NCI-H128 (cell line): ENCODE results near the gene PTGES.
"Not testable (repeated sequence)": the region's sequence is repeated elsewhere in the genome, so short reads cannot be mapped to it uniquely, and the experiment has no call there.

ENCODE experiments used
- DNase-seq: peaks from one replicate; lab custom pipeline; 2025; ENCODE audit not compliant: unreplicated experiment; lab: John Stamatoyannopoulos, UW

PTGES gene, protein sequence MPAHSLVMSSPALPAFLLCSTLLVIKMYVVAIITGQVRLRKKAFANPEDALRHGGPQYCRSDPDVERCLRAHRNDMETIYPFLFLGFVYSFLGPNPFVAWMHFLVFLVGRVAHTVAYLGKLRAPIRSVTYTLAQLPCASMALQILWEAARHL

DNA sequence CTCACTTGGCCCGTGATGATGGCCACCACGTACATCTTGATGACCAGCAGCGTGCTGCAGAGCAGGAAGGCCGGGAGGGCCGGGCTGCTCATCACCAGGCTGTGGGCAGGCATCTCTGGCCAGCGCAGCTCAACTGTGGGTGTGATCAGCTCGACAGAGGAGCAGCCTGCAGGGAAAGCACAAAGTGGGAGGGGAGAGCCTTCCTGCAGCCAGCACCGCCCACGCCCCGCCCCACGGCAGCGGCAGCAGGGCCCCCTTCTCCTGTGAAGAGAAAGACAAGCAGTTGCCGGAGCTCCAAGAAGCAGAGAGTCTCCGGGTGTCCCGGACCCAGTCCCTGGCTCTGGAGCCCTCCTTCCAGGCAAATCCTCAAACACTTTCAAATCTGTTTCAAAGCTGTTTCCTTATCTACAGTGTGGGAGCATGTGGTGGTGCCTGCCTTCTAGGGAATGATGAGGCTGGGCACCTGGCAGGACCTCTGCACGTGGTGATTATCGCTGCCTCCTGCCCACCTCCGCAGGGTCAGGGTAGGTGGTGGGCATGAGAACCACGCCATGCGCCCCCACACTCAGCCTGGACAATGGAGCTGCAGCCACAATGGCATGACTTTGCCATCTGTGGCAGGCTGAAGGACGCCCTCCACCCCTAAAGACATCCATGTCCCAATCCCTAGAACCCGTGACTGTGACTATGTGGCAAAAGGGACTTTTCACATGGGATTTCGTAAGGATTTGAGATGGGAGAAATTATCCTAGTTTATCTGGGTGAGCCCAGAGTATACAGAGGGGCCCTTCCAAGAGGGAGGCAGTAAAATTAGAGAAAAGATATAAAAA, at the start of gene PTGES:
Gene PTGES, minus strand, starts transcription at position 143 of the 830 bp plus-strand sequence. Its CDS starts 30 bp downstream, at position 113.
- peak; percentile 11 for DNase-seq

DNA sequence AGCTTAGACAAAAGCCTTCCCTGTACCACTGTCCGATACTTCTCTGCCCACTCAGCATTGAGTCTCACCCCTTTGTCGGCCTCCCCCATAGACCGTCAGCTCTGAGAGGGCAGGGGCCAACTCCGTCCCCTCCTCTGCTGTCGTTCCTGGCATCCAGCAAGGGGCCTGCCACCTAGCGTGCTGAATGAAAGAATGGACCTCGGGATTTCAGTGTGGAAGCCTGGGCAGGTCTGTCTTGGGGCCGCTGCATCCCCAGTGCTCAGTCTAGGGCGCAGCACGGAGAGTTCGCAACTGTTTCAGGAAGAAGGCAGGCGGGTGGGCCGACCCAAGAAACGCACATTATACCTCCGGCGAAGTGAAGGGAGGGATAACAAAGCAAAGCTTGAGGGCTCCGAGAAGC, 48.7 kb upstream of the PTGES start:
- DNase-seq: no peak

DNA sequence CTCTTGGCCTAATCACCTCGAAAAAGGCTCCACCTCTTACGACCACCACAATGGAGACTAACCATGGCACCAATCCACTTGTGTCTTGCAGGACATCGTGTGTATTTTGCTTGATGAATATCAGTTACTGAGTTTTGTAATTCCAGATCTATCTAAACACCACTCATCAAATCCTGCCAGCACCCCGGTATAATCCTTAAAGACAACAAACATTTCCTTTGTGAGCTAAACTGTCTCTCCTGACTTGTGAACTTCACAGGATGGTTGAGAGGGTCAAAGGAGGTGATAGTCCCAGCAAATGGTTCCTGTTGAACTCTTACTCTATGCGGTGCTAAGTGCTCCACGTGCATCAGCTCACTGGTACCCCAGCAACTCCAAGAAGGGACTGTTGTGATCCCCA, 46.1 kb upstream of the PTGES start:
- no peak for DNase-seq

DNA sequence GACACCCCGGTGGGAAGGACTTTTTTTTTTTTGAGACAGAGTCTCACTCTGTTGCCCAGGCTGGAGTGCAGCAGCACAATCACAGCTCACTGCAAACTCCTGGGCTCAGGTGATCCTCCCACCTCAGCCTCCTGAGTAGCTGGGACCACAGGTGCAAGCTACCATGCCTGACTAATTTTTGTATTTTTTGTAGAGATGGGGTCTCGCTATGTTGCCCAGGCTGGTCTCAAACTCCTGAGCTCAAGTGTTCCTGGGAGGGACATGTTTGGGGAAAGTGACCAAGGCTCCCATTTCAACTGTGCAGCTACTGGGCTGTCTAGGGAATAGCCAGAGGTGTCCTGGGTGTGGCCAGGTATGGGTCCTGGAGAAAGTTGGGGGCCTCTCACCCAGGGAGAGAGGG, 43.2 kb upstream of the PTGES start:
- DNase-seq: not testable (repeated sequence)

DNA sequence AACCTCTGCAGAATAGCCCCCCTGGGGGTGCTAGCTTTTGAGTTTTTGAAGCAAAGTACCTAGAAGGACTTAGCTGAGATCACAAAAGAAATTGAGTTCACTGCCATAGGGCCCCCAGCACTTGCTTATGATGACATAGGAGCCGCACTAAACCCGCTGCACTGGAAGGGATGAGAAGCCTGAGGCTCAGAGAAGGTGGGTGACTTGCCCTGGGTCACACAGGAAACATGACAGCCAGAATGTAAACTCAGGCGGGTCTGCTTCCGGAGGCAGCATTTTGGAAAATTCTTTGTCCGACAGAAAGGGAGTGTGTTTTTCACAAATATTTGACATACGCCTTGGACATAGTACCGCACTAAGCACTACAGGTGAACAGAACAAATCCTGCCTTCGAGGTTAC, 41.7 kb upstream of the PTGES start:
- DNase-seq: no peak

DNA sequence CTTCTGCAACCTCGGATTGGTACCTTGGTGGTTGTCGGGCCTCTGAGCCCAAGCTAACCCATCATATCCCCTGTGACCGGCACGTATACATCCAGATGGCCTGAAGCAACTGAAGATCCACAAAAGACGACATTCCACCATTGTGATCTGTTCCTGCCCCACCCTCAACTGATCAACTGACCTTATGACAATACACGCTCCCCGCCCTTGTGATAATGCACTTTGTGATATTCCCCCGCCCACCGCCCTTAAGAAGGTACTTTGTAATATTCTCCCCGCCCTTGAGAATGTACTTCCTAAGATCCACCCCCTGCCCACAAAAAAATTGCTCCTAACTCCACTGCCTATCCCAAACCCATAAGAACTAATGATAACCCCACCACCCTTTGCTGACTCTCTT, 33.6 kb upstream of the PTGES start:
- no peak for DNase-seq

DNA sequence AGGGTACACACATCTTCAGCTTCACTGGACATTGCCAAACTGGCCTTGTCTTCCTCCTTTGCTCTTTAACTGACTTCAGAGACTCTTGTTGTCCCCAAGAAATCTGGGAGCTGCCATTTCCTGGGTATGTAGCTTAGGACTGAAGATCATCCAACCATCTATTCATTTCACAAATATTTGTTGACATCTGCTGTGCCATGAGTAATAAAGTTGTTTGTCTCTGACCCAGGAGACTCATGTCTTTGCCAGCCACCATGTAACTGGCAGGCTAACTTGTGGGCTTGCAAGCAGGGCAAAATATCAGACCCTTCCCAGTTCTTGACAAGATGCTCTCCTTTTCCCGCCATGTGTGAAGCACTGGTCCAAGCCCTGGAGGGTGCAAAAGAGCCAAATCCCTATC, 33.0 kb upstream of the PTGES start:
- DNase-seq: no peak

DNA sequence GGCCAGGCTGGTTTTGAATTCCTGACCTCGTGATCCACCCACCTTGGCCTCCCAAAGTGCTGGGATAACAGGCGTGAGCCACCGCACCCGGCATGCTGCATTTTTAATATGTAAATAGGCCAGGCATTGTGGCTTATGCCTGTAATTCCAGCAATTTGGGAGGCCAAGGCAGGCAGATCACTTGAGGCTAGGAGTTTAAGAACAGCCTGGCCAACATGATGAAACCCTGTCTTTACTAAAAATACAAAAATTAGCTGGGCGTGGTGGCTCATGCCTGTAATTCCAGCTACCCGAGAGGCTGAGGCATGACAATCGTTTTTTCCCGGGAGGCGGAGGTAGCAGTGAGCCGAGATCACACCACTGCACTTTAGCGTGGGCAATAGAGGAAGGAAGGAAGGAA, 32.1 kb upstream of the PTGES start:
- not testable (repeated sequence) for DNase-seq

DNA sequence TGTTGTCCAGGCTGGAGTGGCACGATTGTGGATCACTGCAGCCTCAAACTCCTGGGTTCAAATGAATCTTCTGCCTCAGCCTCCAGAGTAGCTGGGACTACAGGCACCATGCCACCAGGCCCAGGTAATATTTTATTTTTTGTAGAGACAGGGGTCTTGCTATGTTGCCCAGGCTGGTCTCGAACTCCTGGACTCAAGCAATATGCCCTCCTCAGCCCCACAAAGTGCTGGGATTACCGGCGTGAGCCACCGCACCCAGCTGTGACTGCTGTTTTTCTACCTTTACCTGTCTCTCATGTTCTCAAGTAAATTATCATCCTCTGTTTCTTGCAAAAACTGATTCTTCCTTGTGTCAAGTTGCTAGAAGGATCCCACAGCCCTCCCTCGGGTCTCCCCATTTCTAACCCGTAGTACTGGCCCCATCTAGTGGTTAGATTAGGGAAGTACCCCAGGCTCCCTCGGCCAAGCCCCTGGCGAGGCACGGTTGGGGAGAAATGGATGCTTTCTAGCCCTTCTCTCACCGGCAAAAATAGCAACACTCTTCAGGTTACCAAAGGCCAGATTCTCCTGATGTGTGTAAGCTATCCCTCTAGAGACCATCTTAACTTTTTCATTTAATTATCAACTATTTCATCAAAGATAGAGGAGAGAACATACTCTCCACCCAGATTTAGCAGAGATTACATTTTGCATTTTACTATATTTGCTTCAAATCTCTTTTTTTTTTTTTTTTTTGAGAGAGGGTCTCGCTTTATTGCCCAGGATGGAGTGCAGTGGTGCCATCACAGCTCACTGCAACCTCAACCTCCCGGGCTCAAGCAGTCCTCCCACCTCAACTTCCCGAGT, 30.9 kb upstream of the PTGES start:
- DNase-seq: peak; percentile 55

DNA sequence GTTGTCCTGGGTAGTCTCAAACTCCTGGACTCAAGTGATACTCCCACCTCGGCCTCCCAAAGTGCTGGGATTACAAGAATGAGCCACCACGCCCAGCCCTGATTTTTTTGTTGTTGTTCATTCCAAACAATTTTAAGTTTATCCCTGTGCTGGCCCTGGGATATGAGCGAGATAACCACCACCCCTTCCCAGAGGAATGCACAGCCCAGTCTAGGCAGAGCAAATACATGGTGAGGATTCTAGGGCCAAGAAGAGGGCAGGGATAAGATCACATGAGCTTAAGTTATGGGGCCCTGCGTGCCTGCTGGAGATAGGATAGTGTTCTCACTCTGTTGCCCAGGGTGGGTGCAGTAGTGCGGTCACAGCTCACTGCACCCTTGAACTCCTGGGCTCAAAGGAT, 29.1 kb upstream of the PTGES start:
- no peak for DNase-seq

DNA sequence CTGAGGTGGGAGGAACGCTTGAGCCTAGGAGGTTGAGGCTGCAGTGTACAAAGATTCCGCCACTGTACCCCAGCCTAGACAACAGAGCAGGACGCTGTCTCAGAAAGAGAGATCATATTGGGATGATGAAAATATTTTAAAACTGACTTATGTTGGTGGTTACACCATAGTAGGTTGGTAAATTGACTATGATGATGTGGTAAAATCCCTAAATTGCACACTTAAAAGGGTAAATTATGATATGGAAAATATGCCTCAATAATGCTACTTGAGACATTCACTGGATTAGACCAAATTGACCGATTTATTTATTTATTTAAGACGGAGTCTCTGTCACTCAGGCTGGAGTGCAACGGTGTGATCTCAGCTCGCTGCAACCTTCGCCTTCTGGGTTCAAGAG, 28.3 kb upstream of the PTGES start:
- no peak for DNase-seq

DNA sequence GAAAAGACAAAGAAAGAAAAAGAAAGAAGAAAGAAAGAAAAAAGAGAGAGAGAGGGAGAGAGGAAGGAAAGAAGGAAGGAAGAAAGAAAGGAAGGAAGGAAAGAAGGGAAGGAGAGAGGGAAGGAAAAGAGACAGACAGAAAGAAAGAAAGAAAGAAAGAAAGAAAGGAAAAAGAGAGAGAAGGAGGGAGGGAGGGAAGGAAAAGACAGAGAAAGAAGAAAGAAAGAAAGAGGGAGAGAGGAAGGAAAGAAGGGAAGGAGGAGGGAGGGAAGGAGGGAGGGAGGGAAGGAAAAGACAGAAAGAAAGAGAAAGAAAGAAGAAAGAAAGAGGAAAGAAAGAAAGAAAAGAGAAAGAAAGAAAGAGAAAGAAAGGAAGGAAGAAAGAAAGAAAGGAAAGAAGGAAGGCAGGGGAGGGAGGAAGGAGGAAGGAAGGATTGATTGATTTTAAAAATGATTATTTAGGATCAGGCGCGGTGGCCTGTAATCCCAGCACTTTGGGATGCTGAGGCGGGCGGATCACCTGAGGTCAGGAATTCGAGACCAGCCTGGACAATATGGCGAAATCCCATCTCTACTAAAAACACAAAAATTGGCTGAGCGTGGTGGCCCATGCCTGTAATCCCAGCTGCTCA, 26.8 kb upstream of the PTGES start:
- DNase-seq: no peak

DNA sequence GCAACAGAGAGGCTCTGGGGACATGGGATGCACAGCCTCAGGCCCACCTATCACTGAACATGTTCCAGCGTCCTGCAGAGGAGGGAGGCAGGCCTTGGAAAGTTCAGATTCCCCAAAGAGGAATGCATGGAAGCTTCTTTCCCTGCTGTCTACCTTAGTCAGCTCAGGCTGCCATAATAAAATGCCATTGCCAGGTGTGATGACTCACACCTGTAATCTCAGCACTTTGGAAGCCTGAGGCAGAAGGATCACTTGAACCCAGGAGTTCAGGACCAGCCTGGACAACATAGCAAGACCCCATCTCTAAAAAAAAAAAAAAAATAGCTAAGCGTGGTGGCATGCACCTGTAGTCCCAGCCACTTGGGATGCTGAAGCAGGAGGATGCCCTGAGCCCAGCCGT, 25.6 kb upstream of the PTGES start:
- DNase-seq: no peak

DNA sequence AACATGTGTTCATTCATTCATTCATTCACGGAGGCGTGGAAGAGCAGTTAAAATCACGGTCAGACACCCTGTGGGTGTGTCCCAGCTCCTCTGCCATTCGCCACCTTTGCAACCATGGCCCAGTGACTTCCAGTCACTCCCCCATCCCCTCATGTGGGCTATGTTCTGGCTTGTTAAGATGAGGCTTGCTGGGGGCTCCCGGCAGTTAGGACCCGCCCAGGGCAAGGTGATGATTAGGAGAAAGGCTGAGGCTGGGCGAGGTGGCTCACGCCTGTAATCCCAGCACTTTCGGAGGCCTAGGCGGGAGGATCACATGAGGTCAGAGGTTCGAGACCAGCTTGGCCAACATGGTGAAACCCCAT, 24.9 kb upstream of the PTGES start:
- no peak for DNase-seq

DNA sequence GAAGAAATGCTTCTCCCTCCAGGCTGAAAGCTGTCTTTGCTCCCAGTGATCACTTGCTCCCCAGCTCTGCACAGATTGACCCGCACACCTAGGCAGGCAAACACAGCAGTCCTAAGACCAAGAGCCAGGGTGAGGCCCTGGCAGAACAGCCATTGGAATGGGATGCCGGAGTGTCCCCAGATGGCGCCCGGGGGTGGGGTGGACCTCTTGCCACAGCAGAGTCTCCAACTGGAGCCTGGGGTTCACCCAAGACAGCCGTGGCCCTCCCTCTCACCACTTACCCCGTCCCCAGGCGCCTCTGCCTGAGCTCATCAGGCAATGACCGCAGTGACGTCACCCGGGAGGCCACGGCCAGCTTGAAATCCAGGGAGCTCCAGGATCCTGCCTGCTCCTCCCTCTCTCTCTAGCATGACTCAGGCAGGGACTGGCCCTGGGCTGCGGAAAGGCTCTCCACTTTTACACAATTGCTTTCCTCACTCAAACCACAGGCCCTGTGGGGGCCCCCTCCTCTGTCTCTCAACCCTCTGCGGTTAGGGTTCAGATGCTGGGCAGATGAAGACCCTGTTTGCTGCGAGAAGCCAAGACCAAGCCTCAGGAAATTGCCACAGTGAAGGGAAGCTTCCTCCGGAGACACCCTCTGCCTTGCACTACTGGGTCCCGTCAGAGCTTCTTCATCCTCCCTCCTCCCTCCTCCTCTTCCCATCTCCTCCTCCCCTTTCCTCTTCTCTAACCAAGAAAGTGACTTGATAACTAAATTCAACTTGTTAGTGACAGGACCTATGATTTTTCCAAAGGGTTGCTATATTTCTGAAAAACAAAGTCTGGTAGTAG, 24.3 kb upstream of the PTGES start:
- DNase-seq: no peak

DNA sequence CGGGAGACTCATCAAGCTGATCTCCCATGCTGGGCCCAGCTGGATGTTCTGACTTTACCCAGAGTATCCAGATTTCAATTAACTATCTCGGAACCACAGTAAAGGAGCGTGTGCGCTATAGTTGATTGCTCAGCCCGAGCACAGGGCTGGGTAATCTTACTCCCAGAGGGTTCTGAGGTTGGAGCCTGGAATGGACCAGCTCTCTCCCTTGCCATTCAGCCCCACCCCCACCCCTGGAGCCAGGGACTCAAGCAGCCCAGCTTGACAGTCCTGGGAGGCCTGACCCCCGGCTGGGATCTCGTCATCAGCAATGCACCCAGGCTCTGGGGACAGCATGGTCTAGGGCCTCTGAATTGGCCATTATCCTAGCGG, 23.7 kb upstream of the PTGES start:
- DNase-seq: no peak

DNA sequence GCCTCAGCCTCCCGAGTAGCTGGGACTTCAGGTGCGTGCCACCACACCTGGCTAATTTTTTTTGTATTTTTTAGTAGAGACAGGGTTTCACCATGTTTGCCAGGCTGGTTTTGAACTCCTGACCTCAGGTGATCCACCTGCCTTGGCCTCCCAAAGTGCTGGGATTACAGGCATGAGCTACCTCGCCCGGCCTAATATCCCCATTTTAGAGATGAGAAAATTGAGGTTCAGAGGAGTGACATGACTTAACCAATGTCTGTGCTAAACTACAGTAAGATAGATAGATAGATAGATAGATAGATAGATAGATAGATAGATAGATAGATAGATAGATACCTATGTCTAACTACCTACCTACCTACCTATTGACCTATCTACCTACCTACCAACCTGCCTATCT, 23.3 kb upstream of the PTGES start:
- DNase-seq: not testable (repeated sequence)

DNA sequence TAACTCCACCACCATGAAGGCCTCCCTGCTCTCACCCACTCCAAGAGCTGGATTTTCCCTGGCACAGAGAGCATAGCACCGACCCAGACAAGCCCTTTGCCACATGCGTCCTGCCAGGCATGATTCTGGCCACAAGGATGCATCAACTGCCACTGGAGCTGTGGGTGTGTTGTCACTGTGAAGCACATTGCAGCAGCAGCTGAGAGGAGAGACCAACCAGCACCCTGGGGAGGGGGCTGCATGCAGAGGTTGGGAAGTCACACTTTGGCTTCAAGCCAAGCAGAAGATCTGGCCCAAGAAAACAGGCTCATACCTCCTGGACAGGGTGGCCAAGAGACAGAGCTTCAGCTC, 22.6 kb upstream of the PTGES start:
- DNase-seq: no peak

DNA sequence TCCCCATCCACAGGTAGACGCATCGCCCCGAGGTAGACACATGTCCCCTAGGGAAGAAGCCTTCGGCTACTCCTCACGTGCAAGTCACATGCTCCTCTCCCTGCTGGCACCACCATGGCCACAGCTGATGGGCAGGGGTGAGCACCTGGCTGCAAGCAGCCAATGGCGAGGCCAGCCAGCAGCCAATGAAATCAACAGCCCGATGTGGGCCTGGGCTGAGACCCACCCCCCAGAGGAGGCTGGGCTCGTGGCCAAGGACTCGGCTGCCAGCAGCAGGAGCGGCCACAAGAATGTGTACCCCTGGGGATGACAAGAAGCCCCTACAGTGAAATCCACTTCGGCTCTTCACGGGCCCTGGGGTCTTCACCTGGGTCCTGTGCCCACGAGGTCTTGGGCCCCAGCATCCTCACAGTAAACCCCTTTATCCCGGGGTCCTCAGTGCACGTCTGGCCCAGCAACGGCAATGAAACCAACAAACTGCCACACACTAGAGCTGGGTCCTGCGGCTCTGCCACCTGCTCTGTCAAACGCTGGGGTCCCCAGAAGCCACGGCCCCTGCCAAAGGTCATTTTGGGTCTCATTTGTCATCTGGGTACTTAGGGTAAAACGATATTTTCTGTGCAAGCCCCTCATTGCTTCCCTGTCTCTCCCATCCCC, 22.1 kb upstream of the PTGES start:
- no peak for DNase-seq
